Measurements from ENCODE around the gene PRKCE.

GRCh38 chr2:46193356-46193755, 541.9 kb downstream of the PRKCE start:
- TF ChIP-seq CTCF (conservative IDR thresholded peaks at IDR 0.05; ENCODE audit: low read length), result no peak
- no peak for TF ChIP-seq EZH2phosphoT487 (IDR thresholded peaks at IDR 0.05; ENCODE audit: borderline replicate concordance, low read depth, low read length)

Measured in OCI-LY7 (cell line).